SK-N-SH (cell line): ENCODE results near the gene CEP112. TPM values are rescaled to one million over a fixed set of nuclear protein-coding genes. Genes with fewer than 3 reads are reported as not detected.

Experiments
- CTCF ChIA-PET: fragments of 300-600, 350-600 bp; formaldehyde crosslinking; extraction: SDS; loops from one replicate; lab custom pipeline; 2021; lab: Yijun Ruan, JAX
- POLR2A ChIA-PET: fragments of 350-600 bp; sonication (Branson Sonifier 250); formaldehyde crosslinking; extraction: SDS; loops from one replicate; lab custom pipeline; 2020; ENCODE audit warnings: antibody characterized with exemption, inconsistent platforms; lab: Yijun Ruan, JAX
- DNase-seq: peaks from one replicate; pipeline ENCODE4 v3.0.0; 2012
- H2AFZ ChIP-seq: fragments of 200-600 bp; sonication (generic); 2 replicates; pipeline ENCODE4 v1.8.1; 2016; ENCODE audit warnings: antibody characterized with exemption, mild to moderate bottlenecking, low read depth
- H3F3A ChIP-seq: fragments of 200-600 bp; sonication (generic); replicated peaks from 2 replicates; pipeline ENCODE3; 2016; ENCODE audit warnings: antibody characterized with exemption, mild to moderate bottlenecking; ENCODE audit not compliant: insufficient read depth
- H3K27ac ChIP-seq, 2 experiments: fragments of 200-500 bp in 1 of 2; fragments of 200-600 bp in 1 of 2; sonication (Bioruptor generic) in 1 of 2; sonication (generic), shearing (Covaris generic) in 1 of 2; 2 replicates each; pipeline versions ENCODE4 v1.5.1 to v1.6.1; 2014 to 2016; ENCODE audit warnings: low read depth in 2 of 2, inconsistent platforms in 1 of 2, low read length in 1 of 2, mild to moderate bottlenecking in 1 of 2, mixed read lengths in 1 of 2
- H3K27me3 ChIP-seq: fragments of 200-600 bp; sonication (generic), shearing (Covaris generic); 2 replicates; pipeline ENCODE4 v1.6.1; 2016; ENCODE audit warnings: mixed run types; ENCODE audit not compliant: insufficient read depth
- H3K36me3 ChIP-seq, 2 experiments: fragments of 200-500 bp in 1 of 2; fragments of 200-600 bp in 1 of 2; sonication (Bioruptor generic) in 1 of 2; sonication (generic) in 1 of 2; replicated peaks in 1 of 2; 2 replicates each; pipeline versions ENCODE3 to v1.5.1; 2014 to 2016; ENCODE audit warnings: low read length in 1 of 2, mild to moderate bottlenecking in 1 of 2; ENCODE audit not compliant: insufficient read depth in 2 of 2, control insufficient read depth in 1 of 2
- H3K4me1 ChIP-seq, 2 experiments: fragments of 200-500 bp in 1 of 2; fragments of 200-600 bp in 1 of 2; sonication (Bioruptor generic) in 1 of 2; sonication (generic), shearing (Covaris generic) in 1 of 2; 2 replicates each; pipeline versions ENCODE4 v1.5.1 to v1.6.1; 2014 to 2016; ENCODE audit warnings: low read depth in 1 of 2, low read length in 1 of 2, mixed run types in 1 of 2; ENCODE audit not compliant: insufficient read depth in 2 of 2, control insufficient read depth in 1 of 2
- H3K4me2 ChIP-seq: fragments of 200-600 bp; sonication (generic), shearing (Covaris generic); 2 replicates; pipeline ENCODE4 v1.6.1; 2017; ENCODE audit warnings: mixed run types
- H3K4me3 ChIP-seq, 2 experiments: fragments of 200-500 bp in 1 of 2; fragments of 200-600 bp in 1 of 2; sonication (Bioruptor generic) in 1 of 2; sonication (generic), shearing (Covaris generic) in 1 of 2; 2 replicates each; pipeline versions ENCODE4 v1.5.1 to v1.8.1; 2014 to 2016; ENCODE audit warnings: low read depth in 2 of 2, inconsistent platforms in 1 of 2, low read length in 1 of 2, mild to moderate bottlenecking in 1 of 2, mixed read lengths in 1 of 2, moderate library complexity in 1 of 2
- H3K79me2 ChIP-seq: fragments of 200-600 bp; sonication (generic); 2 replicates; pipeline ENCODE4 v1.8.1; 2017; ENCODE audit warnings: mild to moderate bottlenecking; ENCODE audit not compliant: insufficient read depth
- H3K9ac ChIP-seq: fragments of 200-600 bp; sonication (generic); 2 replicates; pipeline ENCODE4 v1.6.1; 2017; ENCODE audit warnings: mixed run types
- H3K9me2 ChIP-seq: fragments of 200-600 bp; sonication (generic); 2 replicates; pipeline ENCODE4 v1.6.1; 2017; ENCODE audit warnings: mixed run types
- H3K9me3 ChIP-seq: fragments of 200-600 bp; sonication (generic); 2 replicates; pipeline ENCODE4 v1.6.1; 2017; ENCODE audit warnings: mixed run types, mild to moderate bottlenecking, moderate library complexity
- H4K20me1 ChIP-seq: fragments of 200-600 bp; sonication (generic); 2 replicates; pipeline ENCODE4 v1.6.1; 2017; ENCODE audit warnings: mild to moderate bottlenecking, mixed run types; ENCODE audit not compliant: insufficient read depth
- CHD2 ChIP-seq: fragments of 150-350 bp; IDR thresholded peaks from 2 replicates; pipeline ENCODE4 v1.6.1; 2018; ENCODE audit warnings: low read length; ENCODE audit not compliant: partially characterized antibody
- EP300 ChIP-seq, 2 experiments: IDR thresholded peaks; 2 replicates each; pipeline versions ENCODE4 v1.4.0 to v1.6.1; 2012; ENCODE audit warnings: borderline replicate concordance in 1 of 2, low read depth in 1 of 2, low read length in 1 of 2
- FOSL2 ChIP-seq: IDR thresholded peaks from 2 replicates; pipeline ENCODE4 v1.4.0; 2012; ENCODE audit warnings: low read depth, mild to moderate bottlenecking, moderate library complexity, borderline replicate concordance
- FOXM1 ChIP-seq: IDR thresholded peaks from 2 replicates; pipeline ENCODE4 v1.4.0; 2012; ENCODE audit warnings: low read depth, mild to moderate bottlenecking
- JUND ChIP-seq: IDR thresholded peaks from 2 replicates; pipeline ENCODE4 v1.4.0; 2012
- PBX3 ChIP-seq: IDR thresholded peaks from 2 replicates; pipeline ENCODE4; 2012
- RAD21 ChIP-seq: IDR thresholded peaks from 2 replicates; pipeline ENCODE4 v1.6.1; 2012; ENCODE audit warnings: mild to moderate bottlenecking, low read length
- RCOR1 ChIP-seq: fragments of 150-350 bp; IDR thresholded peaks from 2 replicates; pipeline ENCODE4 v1.6.1; 2017; ENCODE audit warnings: antibody characterized with exemption, low read length
- RFX5 ChIP-seq: IDR thresholded peaks from 2 replicates; pipeline ENCODE4 v1.6.1; 2012; ENCODE audit warnings: mild to moderate bottlenecking, improper control_type of control experiment, low read length
- RXRA ChIP-seq: IDR thresholded peaks from 2 replicates; pipeline ENCODE4 v1.4.0; 2012; ENCODE audit warnings: low read depth, mild to moderate bottlenecking, borderline replicate concordance
- TAF1 ChIP-seq: IDR thresholded peaks from 2 replicates; pipeline ENCODE4 v1.6.1; 2012; ENCODE audit warnings: low read depth, mild to moderate bottlenecking, low read length, moderate library complexity, borderline replicate concordance
- TCF12 ChIP-seq: IDR thresholded peaks from 2 replicates; pipeline ENCODE4 v1.4.0; 2012
- WGBS: methylation state at CpG from one replicate; pipeline ENCODE4 v1.1.6; 2017; ENCODE audit warnings: low lambda C conversion rate; 5-methylcytosine and 5-hydroxymethylcytosine counted together
- polyA plus RNA-seq, 3 experiments: library from polyadenylated mRNA; depleted of rRNA; stranded (reverse); fragments of >200 nt; gene quantifications; 2 replicates each; pipeline ENCODE4 v1.2.3, GENCODE V29; 2012

Gene CEP112
- polyA plus RNA-seq, 1 of the 3 experiments (the other 2 are of a cell fraction) = 7.9 TPM

GRCh38 chr17:66171172-66171571 is 20.8 kb downstream of the CEP112 start:
- H3K4me1 ChIP-seq = no peaks in the 10 kb centered on the region; a peak in 1 of 4 replicates
- H3K79me2 ChIP-seq = no peaks in the 10 kb centered on the region
- TF ChIP-seq EP300 (IDR thresholded peaks at IDR 0.05; ENCODE audit: borderline replicate concordance in 1 of 2, low read depth in 1 of 2, low read length in 1 of 2) (no peak), JUND (no peak)
- H4K20me1 ChIP-seq = no peaks in the 10 kb centered on the region
- ChIA-PET CTCF (interaction anchor here (3.5 to 9.5 kb wide), 2 partner anchors 877 to 940 kb away, joined by 19 to 148 read pairs; no protein-coding TSS in a partner anchor), POLR2A (no interaction called here)
- no peak for DNase-seq
- H3K9me2 ChIP-seq = no peaks in the 10 kb centered on the region
- no peak overlapping the region for H2AFZ ChIP-seq
- H3K4me3 ChIP-seq = no peak overlapping the region
- H3K4me2 ChIP-seq = no peak overlapping the region
- no peak overlapping the region for H3K9ac ChIP-seq
- peaks cover 22 to 27% of the 10 kb centered on the region in 2 experiments for H3K36me3 ChIP-seq
- no peaks in the 10 kb centered on the region for H3K27me3 ChIP-seq
- no peak overlapping the region for H3K27ac ChIP-seq
- peaks cover 3% of the 10 kb centered on the region for H3F3A ChIP-seq
- no peaks in the 10 kb centered on the region for H3K9me3 ChIP-seq

- WGBS = 75% methylated on average over 3 of the region's 3 CpGs
- Histone ChIP-seq H3K36me3 (peaks cover 16 to 20% of the 10 kb centered on the region in 2 experiments), H3K27ac (no peak overlapping the region), H3K9me2 (no peaks in the 10 kb centered on the region), H3K79me2 (no peaks in the 10 kb centered on the region), H3K27me3 (no peaks in the 10 kb centered on the region), H3K4me2 (no peak overlapping the region), H3F3A (peaks cover 3% of the 10 kb centered on the region), H3K4me3 (no peak overlapping the region)
- no peak for DNase-seq
- ChIA-PET CTCF (interaction anchor here (1.2 to 9.5 kb wide), 3 partner anchors 613 to 939 kb away, joined by 3 to 148 read pairs (median 19); no protein-coding TSS in a partner anchor), POLR2A (interaction anchor here (1.2 kb wide), 1 partner anchor 21 kb away, joined by 5 read pairs; no protein-coding TSS in a partner anchor)
- TF ChIP-seq RFX5 = no peak
- TF ChIP-seq TCF12 = no peak
- no peak for TF ChIP-seq EP300 (IDR thresholded peaks at IDR 0.05; ENCODE audit: borderline replicate concordance in 1 of 2, low read depth in 1 of 2, low read length in 1 of 2)
- TF ChIP-seq TAF1 = no peak
- no peak for TF ChIP-seq RXRA
- no peak for TF ChIP-seq FOSL2
- no peak for TF ChIP-seq RCOR1
- TF ChIP-seq PBX3 = no peak
- no peak for TF ChIP-seq CHD2
- TF ChIP-seq RAD21 = no peak
- TF ChIP-seq FOXM1 = no peak
- TF ChIP-seq, all 33 proteins: peak for 0
- no peak overlapping the region for H2AFZ ChIP-seq
- H3K9me3 ChIP-seq = no peaks in the 10 kb centered on the region
- H3K4me1 ChIP-seq = no peaks in the 10 kb centered on the region; a peak in 1 of 4 replicates
- no peaks in the 10 kb centered on the region for H4K20me1 ChIP-seq
- no peak overlapping the region for H3K9ac ChIP-seq
Measured at GRCh38 chr17:66169839-66170238, 22.1 kb downstream of the CEP112 start.
